Fibroblast of villous mesenchyme (primary cell): ENCODE measurements around the gene STARD6. TPM values are rescaled to one million over a fixed set of nuclear protein-coding genes. Genes with fewer than 3 reads are reported as not detected.
"Not testable (repeated sequence)": the region's sequence is repeated elsewhere in the genome, so short reads cannot be mapped to it uniquely, and the experiment has no call there.

Experiments
- DNase-seq: peaks from one replicate; pipeline ENCODE4 v3.0.0-alpha.2; 2010; ENCODE audit warnings: low read depth
- H3K4me3 ChIP-seq: 2 replicates; pipeline ENCODE4 v1.5.1; 2011; ENCODE audit warnings: low read depth, mild to moderate bottlenecking, low read length
- CTCF ChIP-seq: IDR thresholded peaks from 2 replicates; pipeline ENCODE4 v1.5.1; 2012; ENCODE audit warnings: low read depth, mild to moderate bottlenecking, low read length; ENCODE audit not compliant: insufficient read depth
- total RNA-seq: library from RNA; depleted of rRNA; stranded (reverse); fragments of >200 nt; gene quantifications from 2 replicates; pipeline ENCODE4 v1.2.3, GENCODE V29; 2012

Gene STARD6
- total RNA-seq, 1 donor = 0.43 TPM

- no peak for DNase-seq
- no peak overlapping the region for H3K4me3 ChIP-seq
- TF ChIP-seq CTCF = no peak
Measured at GRCh38 chr18:54389143-54389505, 31.5 kb upstream of the STARD6 start.

GRCh38 chr18:54388203-54389142 is 30.8 kb upstream of the STARD6 start:
- DNase-seq = peak; percentile 80
- no peak overlapping the region for H3K4me3 ChIP-seq
- no peak for TF ChIP-seq CTCF

GRCh38 chr18:54387631-54388030 is 30.0 kb upstream of the STARD6 start:
- no peak for DNase-seq
- no peak overlapping the region for H3K4me3 ChIP-seq

GRCh38 chr18:54386800-54387495 is 29.3 kb upstream of the STARD6 start:
- H3K4me3 ChIP-seq, DNase-seq: not testable (repeated sequence)

More at GRCh38 chr18:54387631-54388030, 30.0 kb upstream of the STARD6 start:
- no peak for TF ChIP-seq CTCF

GRCh38 chr18:54386043-54386442 is 28.4 kb upstream of the STARD6 start:
- peak; percentile 6 for TF ChIP-seq CTCF
- peak; percentile 73 for DNase-seq

GRCh38 chr18:54382733-54383252 is 25.1 kb upstream of the STARD6 start:
- no peak overlapping the region for H3K4me3 ChIP-seq
- no peak for TF ChIP-seq CTCF
- DNase-seq = no peak

More at GRCh38 chr18:54386043-54386442, 28.4 kb upstream of the STARD6 start:
- H3K4me3 ChIP-seq = no peak overlapping the region

- H3K4me3 ChIP-seq = no peak overlapping the region
- no peak for TF ChIP-seq CTCF
- DNase-seq = no peak
Measured at GRCh38 chr18:54382076-54382475, 24.4 kb upstream of the STARD6 start.
